B cell (primary cell): ENCODE measurements around the gene CPSF6. TPM values are rescaled to one million over a fixed set of nuclear protein-coding genes. Genes with fewer than 3 reads are reported as not detected.

Experiments used
- ATAC-seq: fragments of 200-7000 bp; cut with Tn5 transposase; one replicate; pipeline ENCODE4 v1.10.0; 2021; ENCODE audit warnings: low read depth, mild to moderate bottlenecking, moderate number of reproducible peaks, moderate library complexity
- CTCF ChIA-PET: fragments of 350-600 bp; sonication (Branson Sonifier 250); formaldehyde crosslinking; loops from one replicate; lab custom pipeline; 2021; ENCODE audit warnings: antibody characterized with exemption, inconsistent platforms; lab: Charles Lee
- POLR2A ChIA-PET: fragments of 350-600 bp; sonication (Branson Sonifier 250); formaldehyde crosslinking; loops from one replicate; lab custom pipeline; 2021; ENCODE audit warnings: antibody characterized with exemption; lab: Charles Lee
- DNase-seq: peaks from one replicate; pipeline ENCODE4 v3.0.0; 2013
- H2AFZ ChIP-seq: 2 replicates; pipeline ENCODE4 v1.6.1; 2012; ENCODE audit warnings: mild to moderate bottlenecking, low read depth, low read length; ENCODE audit not compliant: insufficient read depth, poor library complexity, severe bottlenecking
- H3K27ac ChIP-seq, 2 donors: 1 replicate in 1 of 2; 2 replicates in 1 of 2; pipeline ENCODE4 v1.5.1; 2012 to 2013; ENCODE audit warnings: low read length in 2 of 2, mild to moderate bottlenecking in 2 of 2, moderate library complexity in 1 of 2
- H3K27me3 ChIP-seq, 4 experiments: fragments of 200-600 bp in 1 of 4; sonication (generic) in 1 of 4; replicated peaks in 1 of 4; 1 replicate in 2 of 4; 2 replicates in 2 of 4; pipeline versions ENCODE4 v1.6.1 to v1.7.0; 2013 to 2016; ENCODE audit warnings: low read length in 3 of 4, mild to moderate bottlenecking in 2 of 4, mixed read lengths in 1 of 4, moderate library complexity in 1 of 4; ENCODE audit not compliant: insufficient read depth in 4 of 4, control insufficient read depth in 3 of 4; ENCODE audit errors: control extremely low read depth in 1 of 4
- H3K36me3 ChIP-seq, 2 experiments: replicated peaks in 1 of 2; 1 replicate in 1 of 2; 2 replicates in 1 of 2; pipeline versions ENCODE4 v1.6.1 to v1.7.1; 2013; ENCODE audit warnings: low read length in 1 of 2; ENCODE audit not compliant: insufficient read depth in 2 of 2, control insufficient read depth in 1 of 2; ENCODE audit errors: control extremely low read depth in 1 of 2, extremely low read depth in 1 of 2
- H3K4me1 ChIP-seq, 2 donors: fragments of 200-600 bp in 1 of 2; sonication (generic) in 1 of 2; 1 replicate in 1 of 2; 2 replicates in 1 of 2; pipeline versions ENCODE4 v1.5.1 to v1.6.1; 2013 to 2017; ENCODE audit warnings: low read length in 2 of 2; ENCODE audit not compliant: control insufficient read depth in 2 of 2, insufficient read depth in 2 of 2
- H3K4me2 ChIP-seq: replicated peaks from 2 replicates; pipeline ENCODE3; 2012; ENCODE audit warnings: mild to moderate bottlenecking, low read depth, low read length; ENCODE audit not compliant: poor library complexity, severe bottlenecking
- H3K4me3 ChIP-seq, 5 experiments: fragments of 200-600 bp in 1 of 5; sonication (generic) in 1 of 5; 1 replicate in 3 of 5; 2 replicates in 2 of 5; pipeline versions ENCODE4 v1.5.1 to v1.7.0; 2011 to 2016; ENCODE audit warnings: low read length in 4 of 5, mild to moderate bottlenecking in 4 of 5, low read depth in 2 of 5, control low read depth in 1 of 5, moderate library complexity in 1 of 5; ENCODE audit not compliant: insufficient read depth in 1 of 5; ENCODE audit errors: control extremely low read depth in 1 of 5, extremely low read depth in 1 of 5
- H3K79me2 ChIP-seq: fragments of 200-600 bp; sonication (generic); one replicate; pipeline ENCODE4 v1.6.0; 2016; ENCODE audit warnings: low read length; ENCODE audit not compliant: control insufficient read depth, insufficient read depth
- H3K9ac ChIP-seq: fragments of 200-600 bp; sonication (generic); 2 replicates; pipeline ENCODE4 v1.6.1; 2017; ENCODE audit warnings: mild to moderate bottlenecking, low read length, moderate library complexity
- H3K9me3 ChIP-seq, 3 donors: one replicate each; pipeline versions ENCODE4 v1.6.1 to v1.7.1; 2013; ENCODE audit warnings: low read length in 2 of 3; ENCODE audit not compliant: control insufficient read depth in 2 of 3, insufficient read depth in 1 of 3; ENCODE audit errors: control extremely low read depth in 1 of 3
- H4K20me1 ChIP-seq: 2 replicates; pipeline ENCODE4 v1.6.0; 2012; ENCODE audit warnings: mild to moderate bottlenecking, low read length; ENCODE audit not compliant: insufficient read depth, control insufficient read depth, poor library complexity, severe bottlenecking
- H3K27ac Mint-ChIP-seq: one replicate; pipeline ENCODE4 v1.8.0; 2021; ENCODE audit warnings: mixed read lengths
- H3K27me3 Mint-ChIP-seq: one replicate; pipeline ENCODE4 v1.8.0; 2021; ENCODE audit warnings: mixed read lengths
- H3K4me1 Mint-ChIP-seq: one replicate; pipeline ENCODE4 v1.8.0; 2021; ENCODE audit warnings: mixed read lengths
- H3K4me3 Mint-ChIP-seq: one replicate; pipeline ENCODE4 v1.8.0; 2021; ENCODE audit warnings: mixed read lengths
- H3K9me3 Mint-ChIP-seq: one replicate; pipeline ENCODE4 v1.8.0; 2022; ENCODE audit warnings: mixed read lengths; ENCODE audit not compliant: insufficient read depth
- EZH2 ChIP-seq: IDR thresholded peaks from 2 replicates; pipeline ENCODE4 v1.6.1; 2012; ENCODE audit warnings: borderline replicate concordance, low read depth, mild to moderate bottlenecking, moderate library complexity, low read length; ENCODE audit not compliant: insufficient read depth, poor library complexity, severe bottlenecking
- WGBS: methylation state at CpG from one replicate; pipeline ENCODE4 v1.1.5; 2013; ENCODE audit warnings: missing lambda C conversion rate; ENCODE audit not compliant: insufficient coverage; 5-methylcytosine and 5-hydroxymethylcytosine counted together
- intact Hi-C: fragments of 100-400 bp; cut with micrococcal nuclease; formaldehyde crosslinking; loops from one replicate; pipeline ENCODE4 v1.10.0; 2022
- polyA plus RNA-seq: library from polyadenylated mRNA; depleted of rRNA; stranded (reverse); fragments of >200 nt; gene quantifications from 2 replicates; pipeline ENCODE4 v1.2.3, GENCODE V29; 2012
- total RNA-seq, 2 donors: library from RNA; stranded (reverse); fragments of 120-200 nt in 1 of 2; gene quantifications; 1 replicate in 1 of 2; 2 replicates in 1 of 2; pipeline versions ENCODE4 v1.2.3 to v1.2.4, GENCODE V29; 2013 to 2022
- TF ChIP-seq, protein P1 (sequence below): fragments of 200-600 bp; IDR thresholded peaks from one replicate; pipeline ENCODE4 v1.8.0; 2022; ENCODE audit warnings: antibody characterized with exemption, mild to moderate bottlenecking

CPSF6 gene
- total and polyA plus RNA-seq, 2 donors (not counting 1 experiment from before 2014, with no cell fraction given): 22.3 to 108 TPM

DNA sequence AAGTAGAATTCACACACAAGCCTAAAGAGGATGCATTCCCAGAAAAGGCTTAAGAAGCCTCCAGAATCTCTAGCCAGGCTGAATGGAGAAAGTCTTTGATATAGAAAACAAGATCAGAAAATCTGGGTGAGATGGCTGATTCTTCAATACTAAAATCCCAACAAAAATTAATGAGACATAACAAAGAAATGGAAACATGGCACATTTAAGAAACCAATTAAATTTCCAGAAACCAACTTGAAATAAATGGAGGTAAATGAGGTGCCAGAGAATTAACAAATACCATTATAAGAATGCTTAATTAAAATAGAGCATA lies 51.9 kb downstream of the CPSF6 start:
- Mint-ChIP-seq H3K27ac (no peak overlapping the region), H3K27me3 (peaks cover 34% of the 10 kb centered on the region), H3K4me3 (no peak overlapping the region), H3K4me1 (peaks cover 4% of the 10 kb centered on the region), H3K9me3 (no peaks in the 10 kb centered on the region)
- Histone ChIP-seq H3K4me1 (peaks cover 0 to 4% of the 10 kb centered on the region in 2 donors), H3K9ac (no peak overlapping the region), H3K4me2 (no peak overlapping the region), H2AFZ (no peak overlapping the region), H3K27me3 (peaks cover 0 to 21% (median 13%) of the 10 kb centered on the region in 4 experiments), H3K9me3 (no peaks in the 10 kb centered on the region), H3K79me2 (no peaks in the 10 kb centered on the region), H3K4me3 (no peak overlapping the region), H4K20me1 (no peaks in the 10 kb centered on the region), H3K36me3 (no peaks in the 10 kb centered on the region), H3K27ac (no peak overlapping the region)
- POLR2A ChIA-PET: no interaction called here
- no peak for ATAC-seq
- CTCF ChIA-PET: interaction anchor here (0.5 to 3.6 kb wide), 23 partner anchors 11 to 349 kb away, joined by 3 to 49 read pairs (median 3); no protein-coding TSS in a partner anchor
- no peak for DNase-seq
- intact Hi-C loops: loop anchor here (1.0 to 5.0 kb wide), 5 partner anchors 46 to 1286 kb away; no protein-coding TSS in a partner anchor
- TF ChIP-seq EZH2: no peak
- TF ChIP-seq, protein P1, sequence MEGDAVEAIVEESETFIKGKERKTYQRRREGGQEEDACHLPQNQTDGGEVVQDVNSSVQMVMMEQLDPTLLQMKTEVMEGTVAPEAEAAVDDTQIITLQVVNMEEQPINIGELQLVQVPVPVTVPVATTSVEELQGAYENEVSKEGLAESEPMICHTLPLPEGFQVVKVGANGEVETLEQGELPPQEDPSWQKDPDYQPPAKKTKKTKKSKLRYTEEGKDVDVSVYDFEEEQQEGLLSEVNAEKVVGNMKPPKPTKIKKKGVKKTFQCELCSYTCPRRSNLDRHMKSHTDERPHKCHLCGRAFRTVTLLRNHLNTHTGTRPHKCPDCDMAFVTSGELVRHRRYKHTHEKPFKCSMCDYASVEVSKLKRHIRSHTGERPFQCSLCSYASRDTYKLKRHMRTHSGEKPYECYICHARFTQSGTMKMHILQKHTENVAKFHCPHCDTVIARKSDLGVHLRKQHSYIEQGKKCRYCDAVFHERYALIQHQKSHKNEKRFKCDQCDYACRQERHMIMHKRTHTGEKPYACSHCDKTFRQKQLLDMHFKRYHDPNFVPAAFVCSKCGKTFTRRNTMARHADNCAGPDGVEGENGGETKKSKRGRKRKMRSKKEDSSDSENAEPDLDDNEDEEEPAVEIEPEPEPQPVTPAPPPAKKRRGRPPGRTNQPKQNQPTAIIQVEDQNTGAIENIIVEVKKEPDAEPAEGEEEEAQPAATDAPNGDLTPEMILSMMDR: no peak

DNA sequence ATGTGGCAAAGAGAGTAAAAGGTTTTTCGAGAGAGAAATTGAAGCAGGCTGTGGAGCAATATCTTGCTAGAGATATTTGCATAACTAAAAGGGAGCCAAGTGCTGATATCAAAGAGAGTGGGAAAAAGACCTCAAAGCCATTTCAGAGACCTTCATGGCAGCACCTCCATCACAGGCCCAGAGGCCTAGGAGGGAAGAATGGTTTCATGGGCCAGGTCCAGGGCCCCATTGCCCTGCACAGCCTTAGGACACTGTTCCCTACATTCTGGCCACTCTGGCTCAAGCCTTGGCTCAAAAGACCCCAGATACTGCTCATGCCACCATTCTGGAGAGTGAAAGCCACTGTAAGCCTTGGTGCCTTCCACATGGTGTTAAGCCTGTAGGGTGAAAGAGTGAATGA lies 58.8 kb downstream of the CPSF6 start:
- Histone ChIP-seq H4K20me1 (no peaks in the 10 kb centered on the region), H3K27ac (no peak overlapping the region), H3K9ac (no peak overlapping the region), H3K4me2 (no peak overlapping the region), H3K79me2 (no peaks in the 10 kb centered on the region), H3K27me3 (no peaks in the 10 kb centered on the region), H2AFZ (no peak overlapping the region), H3K4me1 (no peaks in the 10 kb centered on the region), H3K9me3 (peaks cover 0 to 7% (median 0%) of the 10 kb centered on the region in 3 donors), H3K4me3 (no peak overlapping the region), H3K36me3 (no peaks in the 10 kb centered on the region)
- WGBS: 100% methylated on average over 1 of the region's 1 CpG
- Mint-ChIP-seq H3K9me3 (no peaks in the 10 kb centered on the region), H3K4me1 (no peaks in the 10 kb centered on the region), H3K27me3 (peaks cover 5% of the 10 kb centered on the region), H3K4me3 (no peak overlapping the region), H3K27ac (no peak overlapping the region)
- ChIA-PET CTCF (interaction anchor here (2.1 to 2.2 kb wide), 2 partner anchors 21 to 272 kb away, joined by 5 to 13 read pairs; no protein-coding TSS in a partner anchor), POLR2A (no interaction called here)
- ATAC-seq: no peak
- TF ChIP-seq, protein P1: no peak
- no peak for TF ChIP-seq EZH2
- intact Hi-C loops: no loop called here
- DNase-seq: no peak
